SK-MEL-5 (cell line): ENCODE measurements around the gene RMDN2. TPM values are rescaled to one million over a fixed set of nuclear protein-coding genes. Genes with fewer than 3 reads are reported as not detected.
A peak's percentile ranks its signal among the peaks of the same experiment; 100 is the strongest.
"Not testable (repeated sequence)": the region's sequence is repeated elsewhere in the genome, so short reads cannot be mapped to it uniquely, and the experiment has no call there.

Experiments used
- DNase-seq: peaks from one replicate; pipeline ENCODE4 v3.0.0-alpha.2; 2016; ENCODE audit warnings: low read depth, low spot score
- in situ Hi-C: cut with HindIII; loops from 2 replicates; pipeline ENCODE4 v1.10.0; 2016; ENCODE audit warnings: low sequenced_read_pairs, high pct_unique_total_duplicates, low pct_unique_long_range_greater_than_20kb
- total RNA-seq: library from RNA; depleted of rRNA; stranded (reverse); fragments of >200 nt; shearing (Covaris generic); gene quantifications from 2 replicates; pipeline ENCODE4 v1.2.3, GENCODE V29; 2014

The RMDN2 gene
- total RNA-seq, 1 experiment from 2014 or later, result 14.3 TPM

DNA sequence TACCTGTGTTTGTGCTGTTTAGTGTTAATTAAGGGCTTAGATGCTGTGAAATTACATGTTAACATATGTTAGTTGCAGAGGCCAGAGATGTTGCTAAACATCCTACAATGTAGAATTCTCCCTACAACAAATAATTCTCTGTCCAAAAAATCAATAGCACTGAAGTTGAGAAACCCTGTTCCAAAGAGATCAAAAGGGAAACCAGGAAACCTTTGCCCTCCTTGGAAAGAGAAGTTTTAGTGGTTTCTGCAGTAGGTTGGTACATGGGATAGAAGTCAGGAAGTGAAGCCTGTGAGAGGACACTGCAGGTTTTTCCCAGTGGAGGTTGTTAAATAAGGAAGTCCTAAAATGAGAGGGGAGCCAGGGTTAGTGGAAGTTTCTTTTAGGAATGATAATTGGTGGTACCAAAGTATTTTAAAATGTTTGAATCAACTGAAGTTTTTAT lies 6.3 kb upstream of the RMDN2 start:
- DNase-seq, result peak; percentile 63
- in situ Hi-C loops, result no loop called here

DNA sequence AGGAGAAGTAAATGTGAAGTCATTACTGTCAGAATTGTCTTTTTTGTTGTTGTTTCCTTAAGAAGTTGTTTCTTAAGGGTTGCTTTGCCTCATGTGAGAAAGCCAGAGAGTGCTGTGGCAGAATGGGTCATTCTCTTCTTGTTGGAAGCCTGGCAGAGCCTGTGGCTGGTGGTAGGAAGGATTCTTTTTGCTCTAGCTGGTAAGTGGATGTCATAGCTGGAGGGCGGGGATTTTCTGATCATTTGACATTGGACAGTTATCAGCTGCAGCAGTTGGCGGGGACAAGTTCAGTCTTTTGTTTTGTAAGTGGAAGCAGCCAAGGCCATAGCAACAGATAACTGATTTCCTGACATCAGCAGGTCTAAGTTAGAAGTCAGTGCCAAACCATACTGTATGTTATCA lies 5.5 kb upstream of the RMDN2 start:
- in situ Hi-C loops, result no loop called here
- peak; percentile 35 for DNase-seq

- DNase-seq, result no peak
Measured at GRCh38 chr2:37920570-37920969, 4.5 kb upstream of the RMDN2 start.

DNA sequence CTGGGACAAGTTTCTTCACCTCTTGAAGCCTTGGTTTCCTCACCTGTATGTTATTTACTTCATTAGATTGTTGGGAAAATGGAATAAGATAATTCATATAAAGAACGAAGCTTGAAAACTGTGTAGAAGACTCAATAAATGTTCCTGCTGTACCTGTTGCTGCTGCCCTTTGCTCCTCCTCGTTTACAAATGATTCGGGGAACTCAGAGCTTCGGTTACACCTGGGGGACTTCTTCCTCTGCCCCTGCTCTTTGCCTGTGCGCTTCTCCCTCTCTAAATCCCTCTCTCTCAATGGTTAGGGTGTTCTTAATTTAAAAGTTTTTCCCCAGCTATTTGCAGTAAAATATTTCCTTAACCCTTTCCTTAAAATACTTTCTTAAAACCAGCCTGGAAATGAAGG lies 3.3 kb upstream of the RMDN2 start:
- in situ Hi-C loops, result no loop called here

More at GRCh38 chr2:37920570-37920969, 4.5 kb upstream of the RMDN2 start:
- in situ Hi-C loops, result no loop called here

DNA sequence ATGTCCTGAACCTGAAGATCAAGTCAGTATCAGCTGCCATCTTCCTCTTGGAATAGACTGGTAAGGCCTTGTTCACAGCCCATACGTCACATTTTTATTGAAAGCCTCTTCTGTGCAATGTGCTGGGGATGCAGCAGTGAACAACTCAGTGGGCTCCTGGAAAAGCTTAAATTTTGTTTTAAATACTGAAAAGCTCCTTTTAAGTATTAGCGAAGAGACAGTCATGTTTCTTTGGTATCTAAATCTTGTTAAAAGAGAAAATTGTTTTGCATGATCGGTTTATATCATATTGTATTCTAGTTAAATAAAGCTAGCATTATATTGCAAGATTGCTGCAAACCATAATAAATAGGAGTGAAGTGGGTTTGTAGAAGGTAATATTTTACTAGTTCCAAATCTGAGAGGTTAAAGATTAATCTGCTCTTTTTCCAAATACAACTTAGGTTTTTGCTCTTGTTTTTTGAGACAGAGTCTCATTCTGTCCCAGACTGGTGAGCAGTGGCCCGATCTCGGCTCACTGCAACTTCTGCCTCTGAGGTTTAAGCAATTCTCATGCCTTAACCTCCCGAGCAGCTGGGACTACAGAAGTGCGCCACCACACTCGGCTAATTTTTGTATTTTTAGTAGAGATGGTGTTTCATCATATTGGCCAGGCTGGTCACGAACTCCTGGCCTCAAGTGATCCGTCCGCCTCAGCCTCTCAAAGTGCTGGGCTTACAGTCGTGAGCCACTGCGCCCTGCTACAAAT lies 1.6 kb upstream of the RMDN2 start:
- in situ Hi-C loops, result no loop called here
- DNase-seq, result no peak

More for the DNA sequence above, 3.3 kb upstream of the RMDN2 start:
- DNase-seq, result no peak

- in situ Hi-C loops, result no loop called here
- DNase-seq, result no peak
Measured at GRCh38 chr2:37926635-37927034, 1.5 kb downstream of the RMDN2 start.

- DNase-seq, result peak; percentile 80
- in situ Hi-C loops, result no loop called here
Measured at GRCh38 chr2:37928377-37928776, 3.3 kb downstream of the RMDN2 start.

- DNase-seq, in situ Hi-C loops: not testable (repeated sequence)
Measured at GRCh38 chr2:37930392-37930791, 5.3 kb downstream of the RMDN2 start.

GRCh38 chr2:37932873-37933272 lies 7.8 kb downstream of the RMDN2 start:
- in situ Hi-C loops, DNase-seq: not testable (repeated sequence)

DNA sequence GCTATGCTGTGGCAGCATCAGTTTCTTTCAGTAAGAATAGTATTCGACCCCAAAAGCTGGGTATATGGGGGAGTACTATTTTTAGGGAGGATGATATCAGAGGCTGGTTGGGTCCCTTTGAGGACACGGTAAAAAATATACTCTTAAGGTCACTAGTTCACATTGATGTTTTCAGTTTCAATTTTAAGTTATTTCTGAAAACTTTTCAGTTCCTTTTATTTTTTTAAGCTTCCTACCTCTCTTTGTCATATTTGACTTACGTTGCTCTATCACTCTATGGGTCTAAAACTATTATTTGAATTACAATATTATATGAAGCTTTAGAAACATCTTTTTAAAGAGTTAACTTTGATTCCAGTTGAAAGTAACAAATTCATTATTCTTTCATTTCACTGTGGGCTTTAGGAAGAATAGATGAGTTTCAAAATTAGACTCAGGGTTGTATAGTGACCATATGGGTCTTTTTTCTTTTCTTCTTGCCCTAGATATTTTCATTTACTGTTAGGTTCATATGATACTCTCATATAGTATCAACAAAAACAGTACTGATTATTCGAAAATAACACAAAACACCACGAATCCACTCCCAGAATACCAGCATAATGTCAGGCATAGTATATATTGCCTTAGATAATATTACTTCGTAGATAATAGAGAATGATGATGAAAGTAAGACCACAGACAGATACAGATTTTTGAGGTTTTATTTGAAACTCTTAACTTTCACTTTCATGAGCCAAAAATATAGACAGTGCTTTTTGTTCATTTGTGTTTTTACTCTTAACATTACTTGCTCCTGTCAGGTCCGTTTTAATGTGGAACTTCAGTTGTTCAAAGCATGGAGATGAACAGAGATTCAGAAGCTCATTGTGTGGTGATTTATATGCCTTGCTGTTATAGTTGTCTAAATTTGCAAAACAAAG lies 9.8 kb downstream of the RMDN2 start:
- in situ Hi-C loops, result no loop called here
- no peak for DNase-seq

- in situ Hi-C loops, DNase-seq: not testable (repeated sequence)
Measured at GRCh38 chr2:37937568-37937967, 12.5 kb downstream of the RMDN2 start.

DNA sequence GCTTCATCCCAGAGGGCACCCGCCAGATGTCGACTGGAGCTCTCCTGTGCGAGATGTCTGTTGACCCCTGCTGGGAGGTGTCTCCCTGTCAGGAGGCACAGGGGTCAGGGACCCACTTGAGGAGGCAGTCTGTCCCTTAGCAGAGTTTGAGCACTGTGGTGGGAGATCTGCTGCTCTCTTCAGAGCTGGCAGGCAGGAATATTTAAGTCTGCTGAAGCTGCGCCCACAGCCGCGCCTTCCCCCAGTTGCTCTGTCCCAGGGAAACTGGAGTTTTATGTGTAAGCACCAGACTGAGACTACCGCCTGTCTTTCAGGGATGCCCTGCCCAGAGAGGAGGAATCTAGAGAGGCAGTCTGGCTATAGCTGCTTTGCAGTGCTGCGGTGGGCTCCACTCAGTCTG lies 16.2 kb downstream of the RMDN2 start:
- DNase-seq, in situ Hi-C loops: not testable (repeated sequence)

GRCh38 chr2:37944268-37944667 lies 19.2 kb downstream of the RMDN2 start:
- DNase-seq, result no peak
- in situ Hi-C loops, result no loop called here

- in situ Hi-C loops, result no loop called here
- DNase-seq, result no peak
Measured at GRCh38 chr2:37947306-37947705, 22.2 kb downstream of the RMDN2 start.

- DNase-seq, in situ Hi-C loops: not testable (repeated sequence)
Measured at GRCh38 chr2:37962018-37962739, 37.1 kb downstream of the RMDN2 start.

- DNase-seq, in situ Hi-C loops: not testable (repeated sequence)
Measured at GRCh38 chr2:37962740-37963121, 37.6 kb downstream of the RMDN2 start.

DNA sequence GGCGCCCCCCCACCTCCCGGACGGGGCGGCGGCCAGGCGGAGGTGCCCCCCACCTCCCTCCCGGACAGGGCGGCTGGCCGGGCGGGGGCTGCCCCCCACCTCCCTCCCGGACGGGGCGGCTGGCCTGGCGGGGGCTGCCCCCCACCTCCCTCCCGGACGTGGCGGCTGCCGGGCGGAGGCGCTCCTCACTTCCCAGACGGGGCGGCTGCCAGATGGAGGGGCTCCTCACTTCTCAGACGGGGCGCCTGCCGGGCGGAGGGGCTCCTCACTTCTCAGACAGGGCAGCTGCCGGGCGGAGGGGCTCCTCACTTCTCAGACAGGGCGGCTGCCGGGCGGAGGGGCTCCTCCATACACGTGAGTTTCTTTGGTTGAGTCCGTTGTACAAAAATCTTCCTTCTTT lies 38.8 kb downstream of the RMDN2 start:
- in situ Hi-C loops, DNase-seq: not testable (repeated sequence)

GRCh38 chr2:37966326-37966725 lies 41.2 kb downstream of the RMDN2 start:
- DNase-seq, result no peak
- in situ Hi-C loops, result no loop called here
